ENCODE data around the gene TP63.

DNA sequence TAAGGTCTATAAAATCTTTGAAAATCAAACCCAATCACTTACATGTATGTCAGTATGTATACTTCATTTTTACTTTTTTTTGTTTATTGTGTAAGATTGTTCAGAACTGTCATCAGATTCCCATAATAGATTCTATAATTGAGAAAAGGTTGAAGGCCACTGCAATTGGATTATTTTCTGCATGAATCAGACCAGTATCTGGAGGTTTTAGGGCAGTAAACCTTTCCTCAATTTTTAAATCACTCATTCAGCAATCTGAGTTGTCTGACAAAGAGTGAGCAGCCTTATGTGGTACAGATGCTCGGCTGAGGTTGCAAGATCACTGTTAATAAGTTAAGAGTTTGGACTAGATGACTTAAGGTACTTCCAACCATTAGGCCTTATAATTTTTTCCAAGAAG lies 96.0 kb downstream of the TP63 start:
- TF ChIP-seq, protein P1, sequence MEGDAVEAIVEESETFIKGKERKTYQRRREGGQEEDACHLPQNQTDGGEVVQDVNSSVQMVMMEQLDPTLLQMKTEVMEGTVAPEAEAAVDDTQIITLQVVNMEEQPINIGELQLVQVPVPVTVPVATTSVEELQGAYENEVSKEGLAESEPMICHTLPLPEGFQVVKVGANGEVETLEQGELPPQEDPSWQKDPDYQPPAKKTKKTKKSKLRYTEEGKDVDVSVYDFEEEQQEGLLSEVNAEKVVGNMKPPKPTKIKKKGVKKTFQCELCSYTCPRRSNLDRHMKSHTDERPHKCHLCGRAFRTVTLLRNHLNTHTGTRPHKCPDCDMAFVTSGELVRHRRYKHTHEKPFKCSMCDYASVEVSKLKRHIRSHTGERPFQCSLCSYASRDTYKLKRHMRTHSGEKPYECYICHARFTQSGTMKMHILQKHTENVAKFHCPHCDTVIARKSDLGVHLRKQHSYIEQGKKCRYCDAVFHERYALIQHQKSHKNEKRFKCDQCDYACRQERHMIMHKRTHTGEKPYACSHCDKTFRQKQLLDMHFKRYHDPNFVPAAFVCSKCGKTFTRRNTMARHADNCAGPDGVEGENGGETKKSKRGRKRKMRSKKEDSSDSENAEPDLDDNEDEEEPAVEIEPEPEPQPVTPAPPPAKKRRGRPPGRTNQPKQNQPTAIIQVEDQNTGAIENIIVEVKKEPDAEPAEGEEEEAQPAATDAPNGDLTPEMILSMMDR (IDR thresholded peaks at IDR 0.05; ENCODE audit: low read depth, low read length), result no peak
- TF ChIP-seq POLR2A (IDR thresholded peaks at IDR 0.05; ENCODE audit: extremely low read depth, insufficient read length), result no peak
- TF ChIP-seq, protein P2, sequence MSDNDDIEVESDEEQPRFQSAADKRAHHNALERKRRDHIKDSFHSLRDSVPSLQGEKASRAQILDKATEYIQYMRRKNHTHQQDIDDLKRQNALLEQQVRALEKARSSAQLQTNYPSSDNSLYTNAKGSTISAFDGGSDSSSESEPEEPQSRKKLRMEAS (IDR thresholded peaks at IDR 0.05; ENCODE audit: low read depth, low read length), result no peak
- TF ChIP-seq MYC (IDR thresholded peaks at IDR 0.05; ENCODE audit: low read depth, low read length), result no peak
